WTC11 (cell line): Measurements from ENCODE around the gene TEX13B. TPM values are rescaled to one million over a fixed set of nuclear protein-coding genes. Genes with fewer than 3 reads are reported as not detected.

Experiments
- ATAC-seq: fragments of 200-7000 bp; cut with Tn5 transposase; 2 replicates; pipeline ENCODE4 v1.10.0; 2021; ENCODE audit warnings: mild to moderate bottlenecking, moderate library complexity
- CTCF ChIA-PET: fragments of 300-600 bp; sonication (Branson Sonifier 250); formaldehyde crosslinking; loops from one replicate; lab custom pipeline; 2021; ENCODE audit warnings: antibody characterized with exemption; lab: Charles Lee
- POLR2A ChIA-PET: fragments of 350-600 bp; sonication (Branson Sonifier 250); formaldehyde crosslinking; loops from one replicate; lab custom pipeline; 2021; ENCODE audit warnings: antibody characterized with exemption; lab: Charles Lee
- DNase-seq: peaks from one replicate; pipeline ENCODE4 v3.0.0; 2021; ENCODE audit warnings: low spot score
- H3K27ac Mint-ChIP-seq: 2 replicates; pipeline ENCODE4 v1.8.0; 2021; ENCODE audit warnings: mixed read lengths
- H3K27me3 Mint-ChIP-seq: 2 replicates; pipeline ENCODE4 v1.8.0; 2021; ENCODE audit warnings: low read depth, mild to moderate bottlenecking, moderate library complexity, mixed read lengths
- H3K36me3 Mint-ChIP-seq: 2 replicates; pipeline ENCODE4 v1.8.0; 2021; ENCODE audit warnings: mixed read lengths
- H3K4me1 Mint-ChIP-seq: 2 replicates; pipeline ENCODE4 v1.8.0; 2022; ENCODE audit warnings: mixed read lengths
- H3K4me3 Mint-ChIP-seq: 2 replicates; pipeline ENCODE4 v1.8.0; 2021; ENCODE audit warnings: mild to moderate bottlenecking, moderate library complexity, mixed read lengths
- H3K9me3 Mint-ChIP-seq: 2 replicates; pipeline ENCODE4 v1.8.0; 2021; ENCODE audit warnings: mixed read lengths
- MLX ChIP-seq: sonication (generic); formaldehyde crosslinking; IDR thresholded peaks from 2 replicates; pipeline ENCODE4 v1.8.1; 2023; ENCODE audit warnings: mild to moderate bottlenecking, missing genetic modification reagents, moderate library complexity
- SP1 ChIP-seq: sonication (generic); formaldehyde crosslinking; conservative IDR thresholded peaks from 2 replicates; pipeline ENCODE4 v1.8.1; 2022; ENCODE audit warnings: missing genetic modification reagents
- total RNA-seq: library from RNA; stranded (reverse); gene quantifications from 3 replicates; pipeline ENCODE4 v1.2.3, GENCODE V29; 2021
- TF ChIP-seq, protein P1 (sequence below): sonication (generic); formaldehyde crosslinking; IDR thresholded peaks from 2 replicates; pipeline ENCODE4 v1.8.1; 2023; ENCODE audit warnings: mild to moderate bottlenecking, missing genetic modification reagents

The TEX13B gene
- total RNA-seq, 1 experiment from 2014 or later: 3.9 TPM

DNA sequence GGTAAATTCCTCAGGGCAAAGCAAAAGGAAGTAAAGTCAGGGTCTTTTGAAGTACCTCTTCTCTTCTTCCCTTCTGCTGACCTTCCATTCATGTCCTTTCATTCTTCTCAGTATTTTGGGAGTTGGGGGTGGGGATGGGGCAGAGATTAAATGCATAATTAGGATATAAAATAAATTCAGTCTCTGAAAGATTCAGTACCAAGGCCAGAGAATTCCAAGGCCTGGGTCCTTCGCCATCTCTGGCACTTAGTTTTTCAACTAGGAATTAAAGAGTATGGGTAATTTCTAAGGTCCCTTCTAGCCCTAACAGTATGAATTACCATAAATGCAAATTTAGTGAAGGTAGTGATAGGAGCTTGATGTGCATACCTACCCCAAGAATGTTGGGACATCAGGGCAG, 47.9 kb downstream of the TEX13B start:
- Mint-ChIP-seq H3K27me3 (no peaks in the 10 kb centered on the region; the same call in 1 of the 2 replicates), H3K4me3 (no peak overlapping the region), H3K27ac (no peak overlapping the region), H3K36me3 (peaks cover 7% of the 10 kb centered on the region), H3K4me1 (peaks cover 17% of the 10 kb centered on the region; the same call in 1 of the 2 replicates), H3K9me3 (no peaks in the 10 kb centered on the region)
- TF ChIP-seq, protein P1, sequence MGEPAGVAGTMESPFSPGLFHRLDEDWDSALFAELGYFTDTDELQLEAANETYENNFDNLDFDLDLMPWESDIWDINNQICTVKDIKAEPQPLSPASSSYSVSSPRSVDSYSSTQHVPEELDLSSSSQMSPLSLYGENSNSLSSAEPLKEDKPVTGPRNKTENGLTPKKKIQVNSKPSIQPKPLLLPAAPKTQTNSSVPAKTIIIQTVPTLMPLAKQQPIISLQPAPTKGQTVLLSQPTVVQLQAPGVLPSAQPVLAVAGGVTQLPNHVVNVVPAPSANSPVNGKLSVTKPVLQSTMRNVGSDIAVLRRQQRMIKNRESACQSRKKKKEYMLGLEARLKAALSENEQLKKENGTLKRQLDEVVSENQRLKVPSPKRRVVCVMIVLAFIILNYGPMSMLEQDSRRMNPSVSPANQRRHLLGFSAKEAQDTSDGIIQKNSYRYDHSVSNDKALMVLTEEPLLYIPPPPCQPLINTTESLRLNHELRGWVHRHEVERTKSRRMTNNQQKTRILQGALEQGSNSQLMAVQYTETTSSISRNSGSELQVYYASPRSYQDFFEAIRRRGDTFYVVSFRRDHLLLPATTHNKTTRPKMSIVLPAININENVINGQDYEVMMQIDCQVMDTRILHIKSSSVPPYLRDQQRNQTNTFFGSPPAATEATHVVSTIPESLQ (CRISPR knock-in tag): no peak
- TF ChIP-seq MLX (CRISPR knock-in tag) (no peak), SP1 (CRISPR knock-in tag) (no peak)
- CTCF ChIA-PET: no interaction called here
- ATAC-seq (no peak), DNase-seq (no peak)
- POLR2A ChIA-PET: no interaction called here

Other genes starting within 250 kb of the TEX13B start
- gene TSC22D3, start 206.6 kb downstream of the TEX13B start, total RNA-seq: 14.5 to 15.9 TPM (median 15.7 TPM) in 3 replicates
- 0.20 TPM in 1 of 3 replicates, not detected in the others for gene NCBP2L, start 204.6 kb downstream of the TEX13B start, total RNA-seq
- 3.1 to 6.4 TPM (median 3.3 TPM) in 3 replicates for gene MID2, start 156.5 kb downstream of the TEX13B start, total RNA-seq
- 0.73 to 1.2 TPM (median 0.76 TPM) in 3 replicates for gene VSIG1, start 62.7 kb upstream of the TEX13B start, total RNA-seq
- 49.8 to 57.5 TPM (median 56.4 TPM) in 3 replicates for gene PSMD10, start 109.2 kb upstream of the TEX13B start, total RNA-seq
- 1.8 to 3.5 TPM (median 2.1 TPM) in 3 replicates for gene ATG4A, start 109.4 kb upstream of the TEX13B start, total RNA-seq